A204.1 (cell line): Measurements from ENCODE around the gene NPHP4.

Source experiments
- FAIRE-seq: peaks from 2 replicates; lab custom pipeline; 2012; peaks lifted over from hg19 to GRCh38; lab: Jason Lieb, UNC

Gene NPHP4

DNA sequence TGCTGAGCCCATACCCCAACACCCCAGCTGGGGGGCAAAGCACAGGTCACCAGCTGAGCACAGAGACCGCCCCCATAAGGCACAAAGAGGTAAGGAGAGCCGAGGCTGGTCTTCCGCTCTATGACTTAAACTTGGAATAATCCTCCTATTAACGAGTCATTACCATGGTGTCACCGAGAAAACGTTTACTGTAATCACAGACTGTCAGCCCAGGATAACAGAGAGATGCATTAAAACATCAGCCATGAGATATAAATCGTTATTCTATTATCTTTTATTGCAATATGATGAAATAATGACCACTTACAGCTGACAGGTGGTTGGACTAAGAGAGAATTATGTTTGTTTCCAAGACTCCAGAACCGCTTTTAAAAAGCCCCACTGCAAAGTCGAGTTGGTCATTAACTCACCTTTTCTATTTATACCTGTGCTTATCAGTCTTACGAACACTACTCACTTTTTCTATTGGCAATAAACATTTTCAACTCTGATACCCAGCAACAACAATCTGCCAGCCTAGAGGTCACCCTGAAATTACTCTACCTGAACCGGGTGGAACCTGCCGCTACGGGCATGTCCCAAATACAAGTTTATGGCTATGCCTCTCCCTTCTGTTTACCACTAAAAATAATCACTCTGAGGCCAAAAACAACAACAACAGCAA lies 21.5 kb downstream of the NPHP4 start:
- no peak for FAIRE-seq

DNA sequence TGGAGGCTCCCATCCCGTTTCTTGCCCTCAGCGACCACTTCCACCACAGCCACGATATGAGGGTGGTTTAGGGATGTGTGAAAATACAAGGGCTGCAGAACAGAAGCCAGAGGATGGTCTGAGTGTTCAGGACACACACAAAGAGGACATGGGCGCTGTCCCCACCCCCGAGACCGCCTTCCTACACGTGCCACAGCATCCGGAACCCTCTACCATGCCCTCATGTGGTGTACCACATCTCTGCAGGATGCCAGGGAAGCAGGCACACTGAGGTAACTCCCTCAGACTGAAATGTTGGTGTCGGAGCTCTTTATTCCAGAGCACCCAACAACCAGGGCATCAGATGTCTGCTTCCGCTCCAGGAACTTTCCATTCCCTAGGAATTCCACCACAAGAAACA lies 23.1 kb downstream of the NPHP4 start:
- FAIRE-seq = no peak

DNA sequence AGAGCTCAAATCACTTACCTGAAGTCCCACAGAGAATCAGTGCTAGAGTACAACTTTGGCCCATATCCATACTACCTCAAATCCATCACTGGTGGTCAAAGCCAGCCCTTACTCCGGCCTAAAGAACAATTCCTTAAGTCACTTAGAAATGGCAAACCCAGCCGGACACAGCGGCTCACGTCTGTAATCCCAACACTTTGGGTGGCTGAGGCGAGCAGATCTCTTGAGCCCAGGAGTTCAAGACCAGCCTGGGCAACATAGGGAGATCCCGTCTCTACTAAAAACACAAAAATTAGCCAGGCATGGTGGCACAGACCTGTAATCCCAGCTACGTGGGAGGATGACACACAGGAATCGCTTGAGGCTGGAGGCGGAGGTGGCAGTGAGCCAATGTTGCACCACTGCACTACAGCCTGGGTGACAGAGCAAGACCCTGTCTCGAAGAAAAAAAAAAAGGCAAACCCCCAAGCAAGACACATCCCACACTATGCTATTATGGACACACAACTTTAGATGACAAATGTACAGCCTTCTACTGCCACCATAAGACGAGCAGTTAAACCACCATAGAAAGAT lies 24.0 kb downstream of the NPHP4 start:
- no peak for FAIRE-seq

DNA sequence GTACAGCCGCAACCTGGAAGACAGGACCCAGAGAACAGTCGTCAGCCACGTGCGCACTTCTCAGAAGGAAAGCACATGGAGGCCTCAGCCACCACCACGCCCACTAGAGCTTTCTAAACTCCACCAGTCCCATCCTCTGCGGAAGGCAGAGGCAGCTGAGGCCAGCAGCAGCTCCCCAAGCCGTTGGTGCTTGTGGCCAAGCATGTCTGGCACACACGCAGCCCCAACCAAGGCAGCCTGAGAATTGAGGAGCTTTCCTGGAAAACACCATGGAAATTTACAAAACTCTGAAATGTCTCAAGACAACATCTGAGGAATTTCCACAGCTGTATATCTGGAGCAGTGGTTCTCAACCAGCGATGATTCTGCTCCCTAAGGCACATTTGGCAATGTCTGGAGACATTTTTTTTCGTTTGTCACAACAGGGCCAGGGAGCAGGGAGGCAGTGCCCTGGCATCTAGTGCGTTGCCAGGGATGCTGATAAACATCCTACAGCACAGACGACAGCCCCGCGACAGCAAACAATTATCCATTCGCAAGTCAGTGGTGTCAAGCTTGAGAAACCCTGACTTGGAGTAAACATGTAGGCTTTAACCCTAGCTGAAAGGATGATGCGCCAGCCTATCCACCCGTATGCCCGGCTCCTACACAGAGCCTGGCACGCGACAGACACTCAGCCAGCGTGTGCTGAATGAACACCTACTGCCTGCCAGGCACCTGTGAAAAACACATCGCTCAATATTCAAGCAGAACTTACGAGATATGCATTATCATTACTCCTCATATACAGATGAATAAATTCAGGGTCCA lies 24.7 kb downstream of the NPHP4 start:
- FAIRE-seq = no peak

DNA sequence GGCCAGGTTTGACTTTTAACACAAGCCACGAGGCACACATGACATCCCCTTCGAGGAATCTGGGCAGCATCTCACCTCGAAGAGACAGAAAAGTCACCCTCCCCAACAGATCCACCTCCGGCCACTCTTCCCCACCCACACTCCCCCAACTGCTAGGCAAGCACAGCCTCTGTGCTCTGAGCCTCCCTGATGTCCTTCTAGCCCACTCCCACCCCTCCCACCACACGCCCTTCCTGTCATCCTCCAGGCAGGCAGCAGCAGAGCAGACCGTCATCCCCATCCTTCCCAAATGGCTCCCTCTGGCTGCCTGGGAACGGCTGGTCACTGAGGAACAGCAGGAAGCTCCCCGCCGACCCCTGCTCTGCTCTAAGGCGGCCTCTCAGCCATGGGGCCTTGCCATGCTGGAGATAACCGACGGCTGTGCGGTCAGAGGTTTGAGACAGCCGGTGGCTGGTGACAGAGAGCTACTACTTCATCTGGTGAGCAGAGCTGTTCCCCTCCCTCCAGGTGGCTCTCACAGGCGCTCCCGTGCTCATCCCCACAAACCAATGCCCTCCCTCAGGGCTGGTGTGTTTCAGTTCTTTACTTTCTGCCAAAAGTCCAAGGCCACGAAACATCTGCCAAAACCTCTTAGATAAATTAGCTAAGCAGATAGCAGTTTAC lies 25.6 kb downstream of the NPHP4 start:
- FAIRE-seq = no peak

DNA sequence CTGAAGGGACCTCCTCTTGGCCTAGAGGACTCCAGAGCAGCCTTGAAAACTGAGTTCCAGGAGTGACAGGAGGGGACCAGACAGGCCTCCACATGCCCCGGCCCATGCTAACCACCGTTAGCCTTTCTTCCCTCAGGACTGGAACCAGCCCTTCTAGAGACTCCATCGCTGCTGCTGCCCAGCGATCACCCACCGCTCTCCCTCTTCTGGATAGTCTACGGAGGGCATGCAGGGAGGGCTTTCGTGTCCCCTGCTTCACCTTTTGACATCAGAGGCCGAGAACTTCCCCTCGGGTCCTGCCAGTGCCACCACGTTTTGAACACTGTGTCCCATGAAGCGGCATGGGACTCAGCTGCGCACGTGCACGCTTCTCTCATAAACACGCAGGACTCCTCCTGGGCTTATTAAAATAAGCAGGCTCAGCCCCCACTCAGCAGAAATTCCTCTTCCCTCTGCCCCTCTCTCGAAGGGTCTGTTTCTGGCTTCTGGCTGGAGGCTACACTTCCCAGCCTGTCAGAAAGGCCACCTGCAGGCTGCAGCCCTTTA lies 26.6 kb downstream of the NPHP4 start:
- no peak for FAIRE-seq

DNA sequence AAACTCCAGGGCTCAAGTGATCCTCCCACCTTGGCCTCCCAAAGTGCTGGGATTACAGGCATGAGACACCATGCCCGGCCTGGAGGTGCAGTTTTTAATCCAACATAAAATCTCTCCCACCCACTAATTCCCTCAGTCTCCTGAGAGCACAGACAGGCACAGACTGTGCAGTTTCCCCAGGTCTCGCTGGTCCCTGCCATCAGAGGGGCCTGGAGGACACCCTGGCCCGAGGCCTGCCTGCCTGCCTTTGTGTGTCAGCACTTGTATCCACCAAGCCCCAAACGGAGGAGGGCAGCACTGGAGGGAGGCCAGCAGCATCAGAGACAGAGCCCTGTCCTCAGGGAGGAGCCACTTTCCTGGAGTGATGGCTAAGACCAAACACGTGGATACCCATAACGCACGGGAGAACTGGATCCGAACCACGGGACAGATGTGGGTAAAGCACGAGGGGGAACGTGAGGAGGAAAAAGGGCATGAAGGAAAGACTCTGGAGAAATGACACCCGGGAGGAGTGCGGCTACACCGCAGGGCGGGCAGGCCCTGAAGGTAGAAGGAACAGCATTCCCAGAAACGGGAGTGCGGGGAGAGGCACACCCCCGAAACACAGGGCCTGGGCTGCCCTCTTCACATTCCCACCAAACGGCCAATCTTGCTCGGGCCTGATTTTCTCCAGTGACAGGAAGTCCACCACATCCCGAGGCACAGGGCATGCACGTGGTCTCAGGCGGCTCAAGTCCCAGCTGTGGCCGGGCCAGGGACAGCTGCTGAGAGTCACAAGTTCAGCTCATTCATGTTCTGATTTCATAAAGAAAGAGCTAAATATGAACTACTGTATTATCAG lies 29.7 kb downstream of the NPHP4 start:
- no peak for FAIRE-seq

DNA sequence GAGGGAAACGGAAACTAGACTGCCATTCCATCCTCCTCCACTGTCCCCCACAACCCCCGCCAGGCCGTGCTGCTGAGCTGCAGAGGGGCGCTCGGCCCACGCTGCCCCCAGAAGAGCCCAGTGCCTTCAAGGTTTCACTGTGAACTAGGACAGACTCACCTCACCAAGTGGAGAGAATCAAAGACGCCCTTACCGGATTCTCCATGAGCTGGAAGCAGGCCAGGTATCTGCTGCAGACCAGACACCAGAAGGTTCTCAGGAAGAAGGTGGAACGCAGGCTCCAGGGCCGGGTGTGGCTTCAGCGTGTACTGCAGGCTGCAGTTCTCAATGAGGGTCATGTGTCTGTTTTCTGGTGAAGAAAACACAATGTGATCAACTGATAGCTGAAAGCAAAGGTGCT lies 30.6 kb downstream of the NPHP4 start:
- no peak for FAIRE-seq

DNA sequence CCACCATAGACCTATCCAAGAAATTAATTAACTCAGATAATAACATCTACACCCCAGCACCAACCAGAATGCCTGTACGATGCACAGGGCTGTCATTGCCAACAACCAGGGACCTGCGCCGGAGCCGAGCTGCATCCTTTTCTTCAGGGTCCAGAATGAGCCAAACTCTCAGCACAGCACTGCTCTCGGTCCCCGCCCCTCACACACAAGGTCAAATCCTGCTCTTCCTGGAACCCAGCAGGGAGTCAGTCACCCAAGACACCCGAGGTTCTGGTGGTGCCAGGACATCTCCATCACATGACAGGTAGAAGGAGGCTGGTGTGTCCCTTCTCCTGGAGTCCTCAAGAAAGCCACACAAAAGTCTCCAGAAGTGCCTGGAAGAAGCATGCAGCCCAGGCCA lies 31.9 kb downstream of the NPHP4 start:
- no peak for FAIRE-seq

DNA sequence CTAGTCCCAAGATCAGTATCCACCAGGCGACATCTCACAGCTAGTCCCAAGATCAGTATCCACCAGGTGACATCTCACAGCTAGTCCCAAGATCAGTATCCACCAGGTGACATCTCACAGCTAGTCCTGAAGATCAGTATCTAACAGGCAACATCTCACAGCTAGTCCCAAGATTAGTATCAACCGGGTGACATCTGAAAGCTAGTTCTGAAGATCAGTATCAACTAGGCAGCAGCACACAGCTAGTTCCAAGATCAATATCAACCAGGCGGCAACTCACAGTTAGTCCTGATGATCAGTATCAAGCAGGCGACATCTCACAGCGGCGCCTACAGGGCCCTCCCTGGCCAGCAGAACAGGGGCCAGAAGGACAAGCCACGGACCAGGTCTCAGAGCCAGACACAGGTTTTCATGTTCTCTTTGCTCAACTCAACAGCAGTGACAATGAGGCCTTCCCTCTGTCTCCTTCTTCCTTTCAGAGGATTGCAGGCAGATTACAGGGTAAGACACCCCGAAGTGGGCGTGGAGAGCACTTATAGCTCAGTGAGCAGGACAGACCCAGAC lies 32.5 kb downstream of the NPHP4 start:
- no peak for FAIRE-seq

DNA sequence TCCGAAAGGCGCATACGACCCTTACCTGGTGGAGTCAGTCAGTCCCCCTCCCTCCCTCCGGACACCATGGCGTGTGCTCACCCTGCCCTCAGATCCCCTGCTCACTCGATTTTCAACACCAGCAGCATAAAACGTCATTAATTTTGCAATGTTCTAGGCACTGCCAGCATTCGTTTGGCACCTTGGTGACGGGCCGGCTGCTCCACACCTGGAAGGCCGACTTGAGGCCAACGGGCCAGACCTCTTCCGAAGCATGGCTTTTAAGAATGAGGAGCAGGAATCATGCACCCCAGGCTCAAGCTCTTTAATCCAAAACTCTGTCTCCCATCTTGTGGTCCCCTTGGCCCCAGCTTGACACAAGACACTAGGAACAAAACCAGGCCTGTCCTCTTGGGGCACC lies 33.1 kb downstream of the NPHP4 start:
- no peak for FAIRE-seq

DNA sequence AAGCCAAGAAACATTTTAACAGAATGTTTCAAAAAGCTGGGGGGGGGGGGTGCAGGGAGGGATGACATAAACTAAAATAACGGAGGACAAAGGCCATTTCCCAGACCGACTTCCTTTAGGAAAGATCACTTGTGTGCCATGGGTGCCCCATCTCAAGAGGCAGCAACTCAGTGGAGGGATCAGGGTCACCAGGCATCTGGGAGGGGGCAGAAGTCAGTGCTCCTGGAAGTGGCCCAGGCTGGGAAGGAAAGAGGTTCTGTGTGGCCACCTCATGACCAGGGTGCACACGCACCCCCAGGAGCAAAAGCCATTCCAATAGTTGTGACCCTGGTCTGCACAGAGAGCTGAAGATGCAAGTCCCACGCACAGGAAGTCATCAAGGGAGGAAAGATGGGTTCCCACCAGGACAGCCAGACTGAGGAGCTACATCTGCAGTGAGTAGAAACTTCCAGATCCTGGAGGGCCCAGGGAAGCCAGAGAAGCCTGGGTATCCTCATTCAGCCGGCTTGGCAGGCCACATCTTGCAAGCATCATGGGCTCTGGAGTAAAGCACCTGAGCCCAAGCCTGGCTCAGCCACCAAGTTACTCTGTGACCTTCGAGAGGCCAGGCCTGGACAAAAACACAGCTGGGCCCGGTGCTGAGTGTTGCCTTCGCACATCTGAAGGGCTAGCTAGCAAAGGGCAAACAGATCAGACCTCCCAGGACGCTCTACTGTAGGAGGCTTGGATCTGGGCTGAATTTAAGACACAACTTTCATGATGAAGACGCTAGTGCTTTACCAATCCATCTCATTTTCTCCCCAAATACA lies 36.0 kb downstream of the NPHP4 start:
- no peak for FAIRE-seq

DNA sequence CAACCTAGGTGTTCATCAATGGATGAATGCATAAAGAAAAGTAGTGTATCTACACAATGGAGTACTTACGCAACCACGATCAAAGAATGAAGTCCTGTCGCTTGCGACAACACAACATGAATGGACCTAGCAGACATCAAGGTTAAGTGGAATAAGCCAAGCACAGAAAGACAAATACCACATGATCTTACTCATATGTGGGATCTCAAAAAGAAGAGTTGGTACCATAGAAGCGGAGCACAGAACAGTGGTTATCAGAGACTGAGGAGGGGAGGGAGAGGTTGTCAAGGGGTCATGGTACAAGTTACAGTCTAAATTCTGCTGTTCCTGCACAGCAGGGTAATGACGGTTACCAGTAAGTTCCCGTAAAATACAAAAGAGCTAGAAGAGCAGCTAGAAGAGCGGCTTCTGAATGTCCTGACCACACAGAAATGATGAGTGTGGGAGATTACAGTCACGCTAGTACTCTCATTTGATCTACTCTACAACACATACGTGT lies 36.7 kb downstream of the NPHP4 start:
- FAIRE-seq = no peak

DNA sequence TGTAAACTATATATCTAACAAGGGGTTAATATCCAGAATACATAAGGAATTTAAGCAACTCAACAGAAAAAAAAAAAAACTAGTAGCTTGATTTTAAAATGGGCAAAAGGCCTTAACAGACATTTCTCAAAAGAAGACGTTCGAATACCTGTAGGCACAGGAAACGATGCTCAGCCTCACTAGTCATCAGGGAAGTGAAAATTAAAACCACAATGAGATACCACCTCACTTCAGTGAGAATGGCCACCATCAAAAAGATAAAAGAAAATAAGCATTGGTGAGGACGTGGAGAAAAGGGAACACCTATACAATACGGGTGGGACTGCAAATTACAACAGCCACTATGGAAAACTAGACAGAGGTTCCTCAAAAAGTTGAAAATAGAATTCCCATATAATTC lies 37.3 kb downstream of the NPHP4 start:
- no peak for FAIRE-seq

DNA sequence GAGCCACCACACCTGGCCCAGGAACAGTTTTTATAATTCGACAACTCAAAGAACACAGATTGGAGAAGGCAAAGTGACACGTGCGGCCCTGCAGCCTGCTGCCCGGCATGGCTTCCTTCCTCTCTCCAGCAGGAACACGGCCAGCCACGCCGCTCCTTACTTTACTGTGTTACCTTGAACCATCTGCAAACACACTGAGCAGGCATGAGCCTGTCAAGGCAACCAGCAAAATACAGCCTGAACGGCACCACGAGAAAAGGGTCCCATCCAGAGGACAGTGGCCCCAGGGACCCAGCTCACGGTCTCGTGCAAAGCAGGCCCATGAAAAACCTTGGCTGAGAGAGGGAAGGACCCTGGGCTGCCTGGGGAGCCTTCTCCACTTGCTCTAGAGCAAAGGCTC lies 38.8 kb downstream of the NPHP4 start:
- FAIRE-seq = no peak

DNA sequence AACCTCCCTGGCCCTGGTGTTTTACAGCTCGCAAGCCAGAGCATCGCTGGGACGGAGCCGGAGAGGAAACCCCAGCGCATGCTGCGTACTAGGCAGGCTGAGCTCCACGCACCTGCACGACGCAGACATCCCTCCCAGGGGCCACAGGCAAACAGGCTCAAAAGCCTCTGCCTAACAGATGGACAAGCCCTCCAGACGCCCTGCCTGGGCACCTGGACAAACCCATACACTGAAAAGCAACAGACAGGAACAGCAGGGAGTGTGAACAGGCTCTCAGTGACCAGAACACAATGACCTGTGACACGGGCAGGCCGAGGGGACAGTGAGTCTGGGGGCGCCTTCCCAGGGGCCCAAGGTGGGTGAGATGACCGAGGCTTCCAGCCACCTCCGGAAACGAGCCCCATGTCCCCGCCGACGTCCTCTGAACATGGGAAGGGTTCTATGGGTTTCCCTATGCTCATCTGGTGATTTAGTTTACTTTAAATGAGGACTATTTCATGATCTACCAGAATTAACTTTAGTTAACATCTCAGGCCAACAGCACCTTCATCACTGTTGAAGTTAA lies 40.3 kb downstream of the NPHP4 start:
- no peak for FAIRE-seq

DNA sequence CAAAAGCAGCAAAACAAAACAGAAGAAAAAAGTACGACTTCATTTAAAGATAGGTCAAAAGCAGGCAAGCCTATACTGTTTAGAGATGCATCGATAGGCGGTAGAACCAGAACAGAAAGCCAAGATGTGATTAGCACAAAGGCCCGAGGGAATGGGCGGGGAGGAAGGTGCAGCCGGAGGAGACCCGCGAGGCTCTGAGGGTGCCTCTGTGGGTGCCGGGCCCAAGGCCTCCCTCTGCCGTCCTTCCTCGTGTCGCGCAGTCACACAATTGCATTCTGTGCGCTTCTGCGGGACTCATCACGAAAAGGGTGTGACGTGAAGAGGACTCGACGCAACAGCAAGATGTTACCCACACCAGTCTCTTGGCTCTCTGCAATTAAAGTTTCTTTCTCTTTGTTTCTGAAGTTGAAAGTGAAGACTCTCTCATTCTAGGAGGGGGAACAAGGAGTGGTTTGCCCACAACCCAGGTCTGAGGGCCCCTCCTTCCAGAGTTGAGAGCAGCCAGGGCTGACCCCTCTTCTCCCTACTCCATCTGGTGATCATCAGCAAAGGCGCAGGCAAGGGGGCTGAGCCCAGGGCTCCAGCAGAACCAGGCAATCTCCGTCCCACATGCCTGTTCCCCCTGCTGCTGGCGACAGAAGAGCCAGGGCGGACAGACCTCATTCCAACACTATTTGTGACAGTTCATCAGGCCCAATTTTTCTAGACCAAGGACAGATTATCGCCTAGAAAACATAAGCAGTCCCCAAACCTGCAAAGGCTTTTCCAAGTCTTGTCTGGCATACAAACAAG lies 41.0 kb downstream of the NPHP4 start:
- FAIRE-seq = no peak

DNA sequence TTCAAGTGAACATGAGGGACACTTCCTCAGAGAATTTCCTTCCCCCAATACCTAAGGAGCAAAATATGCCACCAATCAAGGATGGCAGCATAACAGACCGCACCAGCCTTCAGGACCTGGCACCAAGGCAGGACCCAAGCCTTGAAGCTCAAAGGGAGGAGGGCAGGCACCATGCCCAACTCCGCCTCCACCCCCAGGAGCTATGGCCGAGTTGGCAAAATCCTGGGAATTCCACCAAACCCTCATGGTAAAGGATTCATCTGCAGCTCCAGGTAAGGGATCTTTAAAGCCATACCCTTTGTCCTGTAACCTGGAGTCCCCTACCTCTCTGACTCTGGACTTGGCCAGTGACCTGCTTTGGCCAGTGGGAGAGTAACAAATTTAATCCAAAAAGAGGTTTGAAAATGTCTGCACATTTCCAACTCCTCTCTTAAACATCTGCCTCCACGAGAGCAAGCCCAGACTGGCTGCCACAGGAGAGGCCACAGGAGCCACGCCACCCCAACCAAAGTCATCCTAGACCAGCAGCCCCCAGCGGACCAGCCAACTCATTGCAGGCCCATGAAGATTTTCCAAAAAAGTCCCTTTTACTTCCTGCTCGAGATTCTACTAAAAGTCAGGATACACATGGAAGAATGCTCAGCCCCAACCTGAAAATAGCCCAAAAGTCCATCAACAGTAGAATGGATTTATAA lies 41.9 kb downstream of the NPHP4 start:
- FAIRE-seq = no peak

DNA sequence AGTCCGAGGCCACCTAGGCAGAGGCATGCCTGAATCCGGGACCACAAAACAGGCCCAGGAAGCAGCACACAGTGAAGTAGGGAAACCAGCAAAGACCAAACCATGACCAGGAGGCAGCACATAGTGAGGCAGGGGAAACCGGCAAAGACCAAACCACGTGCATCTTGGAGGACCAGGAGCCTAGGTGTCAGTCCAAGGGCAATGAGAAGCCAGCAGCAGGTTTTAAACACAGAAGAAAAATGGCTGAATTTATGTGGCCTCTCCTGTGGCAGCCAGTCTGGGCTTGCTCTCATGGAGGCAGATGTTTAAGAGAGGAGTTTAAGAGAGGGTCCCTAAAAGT lies 42.5 kb downstream of the NPHP4 start:
- FAIRE-seq = no peak
